Nephron (organoid): ENCODE data around the gene CHID1.

Experiments used
- H3K27ac Mint-ChIP-seq, 3 experiments: 2 replicates each; pipeline ENCODE4 v1.8.0; 2020; ENCODE audit warnings: mixed read lengths in 3 of 3, mild to moderate bottlenecking in 2 of 3, moderate library complexity in 1 of 3
- H3K27me3 Mint-ChIP-seq: 2 replicates; pipeline ENCODE4 v1.8.0; 2021; ENCODE audit warnings: low read depth, mild to moderate bottlenecking, moderate library complexity, mixed read lengths
- H3K36me3 Mint-ChIP-seq: 2 replicates; pipeline ENCODE4 v1.8.0; 2020; ENCODE audit warnings: low read depth, mixed read lengths
- H3K4me1 Mint-ChIP-seq: 2 replicates; pipeline ENCODE4 v1.8.0; 2020; ENCODE audit warnings: mixed read lengths
- H3K4me3 Mint-ChIP-seq, 3 experiments: 2 replicates each; pipeline ENCODE4 v1.8.0; 2020; ENCODE audit warnings: mild to moderate bottlenecking in 3 of 3, mixed read lengths in 3 of 3, moderate library complexity in 2 of 3
- H3K9me3 Mint-ChIP-seq: 2 replicates; pipeline ENCODE4 v1.8.0; 2020; ENCODE audit warnings: mixed read lengths
- TF ChIP-seq, protein P1 (sequence below), 3 experiments: fragments of 200-600 bp; sonication (generic); IDR thresholded peaks; one replicate each; pipeline ENCODE4 v1.5.0; 2021; ENCODE audit warnings: antibody characterized with exemption in 3 of 3; ENCODE audit not compliant: unreplicated experiment in 3 of 3

Gene CHID1

DNA sequence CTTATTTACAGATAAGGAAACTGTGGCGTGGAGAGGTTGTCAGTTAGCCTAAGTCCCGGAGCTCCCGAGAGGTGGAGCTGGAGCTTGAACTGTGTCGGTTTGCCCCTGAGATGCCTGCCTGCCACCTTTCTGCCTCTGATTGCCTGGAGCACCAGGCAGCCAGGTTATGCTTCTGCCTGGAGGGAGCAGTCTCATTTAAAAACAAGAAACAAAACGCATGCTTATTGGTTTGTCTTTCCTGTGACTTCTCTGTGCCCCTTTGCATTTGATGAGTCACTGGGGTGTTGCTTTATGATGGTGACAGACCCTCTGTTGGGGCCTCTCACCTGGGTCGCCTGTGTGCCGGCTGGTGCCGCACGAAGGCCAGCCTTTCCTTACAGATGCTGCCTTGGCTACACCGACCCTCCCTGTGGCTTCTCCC, 27.2 kb upstream of the CHID1 start:
- Mint-ChIP-seq H3K27ac (peak overlapping the region in 2 of 3 experiments; percentile 61 to 72), H3K36me3 (peaks cover 3% of the 10 kb centered on the region), H3K4me1 (peaks cover 27% of the 10 kb centered on the region)

DNA sequence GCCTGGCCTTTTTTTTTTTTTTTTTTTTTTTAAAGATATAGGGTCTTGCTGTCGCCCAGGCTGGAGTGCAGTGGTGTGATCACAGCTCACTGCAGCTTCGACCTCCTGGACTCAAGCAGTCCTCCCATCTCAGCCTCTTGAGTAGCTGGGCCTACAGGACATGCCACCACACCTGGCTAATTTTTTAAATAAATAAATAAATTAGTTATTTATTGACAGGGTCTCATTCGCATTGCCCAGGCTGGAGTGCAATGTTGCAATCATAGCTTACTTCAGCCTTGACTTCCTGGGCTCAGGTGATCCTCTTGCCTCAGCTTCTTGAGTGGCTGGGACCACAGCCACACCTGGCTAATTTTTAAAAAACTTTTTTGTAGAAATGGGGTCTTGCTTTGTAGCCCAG, 25.6 kb upstream of the CHID1 start:
- H3K9me3 Mint-ChIP-seq: no peaks in the 10 kb centered on the region
- peaks cover 30% of the 10 kb centered on the region for H3K4me1 Mint-ChIP-seq
- peaks cover 3% of the 10 kb centered on the region for H3K36me3 Mint-ChIP-seq
- TF ChIP-seq, protein P1, sequence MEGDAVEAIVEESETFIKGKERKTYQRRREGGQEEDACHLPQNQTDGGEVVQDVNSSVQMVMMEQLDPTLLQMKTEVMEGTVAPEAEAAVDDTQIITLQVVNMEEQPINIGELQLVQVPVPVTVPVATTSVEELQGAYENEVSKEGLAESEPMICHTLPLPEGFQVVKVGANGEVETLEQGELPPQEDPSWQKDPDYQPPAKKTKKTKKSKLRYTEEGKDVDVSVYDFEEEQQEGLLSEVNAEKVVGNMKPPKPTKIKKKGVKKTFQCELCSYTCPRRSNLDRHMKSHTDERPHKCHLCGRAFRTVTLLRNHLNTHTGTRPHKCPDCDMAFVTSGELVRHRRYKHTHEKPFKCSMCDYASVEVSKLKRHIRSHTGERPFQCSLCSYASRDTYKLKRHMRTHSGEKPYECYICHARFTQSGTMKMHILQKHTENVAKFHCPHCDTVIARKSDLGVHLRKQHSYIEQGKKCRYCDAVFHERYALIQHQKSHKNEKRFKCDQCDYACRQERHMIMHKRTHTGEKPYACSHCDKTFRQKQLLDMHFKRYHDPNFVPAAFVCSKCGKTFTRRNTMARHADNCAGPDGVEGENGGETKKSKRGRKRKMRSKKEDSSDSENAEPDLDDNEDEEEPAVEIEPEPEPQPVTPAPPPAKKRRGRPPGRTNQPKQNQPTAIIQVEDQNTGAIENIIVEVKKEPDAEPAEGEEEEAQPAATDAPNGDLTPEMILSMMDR (IDR thresholded peaks at IDR 0.05; ENCODE audit: unreplicated experiment in 3 of 3): no peak
- H3K27ac Mint-ChIP-seq: peak overlapping the region in 1 of 3 experiments; percentile 65
- no peaks in the 10 kb centered on the region for H3K27me3 Mint-ChIP-seq
- no peak overlapping the region for H3K4me3 Mint-ChIP-seq

More for the DNA sequence above, 27.2 kb upstream of the CHID1 start:
- Mint-ChIP-seq H3K4me3 (no peak overlapping the region), H3K9me3 (no peaks in the 10 kb centered on the region), H3K27me3 (no peaks in the 10 kb centered on the region)
- TF ChIP-seq, protein P1 (IDR thresholded peaks at IDR 0.05; ENCODE audit: unreplicated experiment in 3 of 3): no peak

DNA sequence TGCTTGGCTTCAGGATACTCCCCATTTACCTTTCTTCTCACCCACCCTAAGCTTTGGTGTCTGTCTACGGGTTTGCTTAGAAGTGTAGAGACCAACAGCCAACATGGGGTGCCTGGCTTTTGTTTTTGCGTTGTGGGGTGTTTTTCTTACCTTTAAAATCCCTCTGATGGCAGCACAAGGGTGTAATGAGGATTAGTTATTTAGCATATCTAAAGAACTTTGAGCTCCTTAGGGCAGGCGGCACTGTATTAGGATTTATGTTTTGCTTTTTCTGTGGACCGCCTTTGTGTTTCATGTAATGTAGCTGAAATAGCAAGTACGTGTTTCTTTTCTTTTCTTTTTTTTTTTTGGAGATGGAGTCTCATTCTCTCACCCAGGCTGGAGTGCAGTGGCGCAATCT, 23.9 kb upstream of the CHID1 start:
- Mint-ChIP-seq H3K4me1 (peaks cover 29% of the 10 kb centered on the region), H3K9me3 (no peaks in the 10 kb centered on the region), H3K4me3 (no peak overlapping the region), H3K27ac (peak overlapping the region; percentile 56 to 86 (median 80)), H3K27me3 (no peaks in the 10 kb centered on the region), H3K36me3 (peaks cover 3% of the 10 kb centered on the region)
- TF ChIP-seq, protein P1 (IDR thresholded peaks at IDR 0.05; ENCODE audit: unreplicated experiment in 3 of 3): no peak

DNA sequence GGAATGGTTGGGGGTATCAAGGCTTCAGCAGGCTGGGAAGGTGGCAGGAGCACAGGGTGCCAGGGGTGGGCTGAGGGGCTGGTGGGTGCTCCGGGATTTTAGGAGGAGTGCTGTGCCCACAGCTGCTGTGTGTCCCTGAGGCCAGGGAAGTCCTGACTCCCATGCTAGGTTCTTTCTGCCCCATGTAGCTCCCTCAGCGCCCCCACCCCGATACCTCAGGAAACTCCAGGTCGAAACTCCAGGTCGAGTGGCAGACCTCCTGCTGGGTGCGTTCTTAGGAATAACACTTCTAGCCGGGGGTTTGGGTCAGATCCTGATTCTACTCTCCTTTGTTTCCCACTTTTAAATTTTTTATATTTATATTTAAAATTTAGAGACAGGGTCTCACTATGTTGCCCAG, 23.3 kb upstream of the CHID1 start:
- no peaks in the 10 kb centered on the region for H3K9me3 Mint-ChIP-seq
- no peak overlapping the region for H3K4me3 Mint-ChIP-seq
- peaks cover 3% of the 10 kb centered on the region for H3K36me3 Mint-ChIP-seq
- peaks cover 31% of the 10 kb centered on the region for H3K4me1 Mint-ChIP-seq
- TF ChIP-seq, protein P1 (IDR thresholded peaks at IDR 0.05; ENCODE audit: unreplicated experiment in 3 of 3): no peak
- no peaks in the 10 kb centered on the region for H3K27me3 Mint-ChIP-seq
- peak overlapping the region; percentile 63 to 89 (median 75) for H3K27ac Mint-ChIP-seq

DNA sequence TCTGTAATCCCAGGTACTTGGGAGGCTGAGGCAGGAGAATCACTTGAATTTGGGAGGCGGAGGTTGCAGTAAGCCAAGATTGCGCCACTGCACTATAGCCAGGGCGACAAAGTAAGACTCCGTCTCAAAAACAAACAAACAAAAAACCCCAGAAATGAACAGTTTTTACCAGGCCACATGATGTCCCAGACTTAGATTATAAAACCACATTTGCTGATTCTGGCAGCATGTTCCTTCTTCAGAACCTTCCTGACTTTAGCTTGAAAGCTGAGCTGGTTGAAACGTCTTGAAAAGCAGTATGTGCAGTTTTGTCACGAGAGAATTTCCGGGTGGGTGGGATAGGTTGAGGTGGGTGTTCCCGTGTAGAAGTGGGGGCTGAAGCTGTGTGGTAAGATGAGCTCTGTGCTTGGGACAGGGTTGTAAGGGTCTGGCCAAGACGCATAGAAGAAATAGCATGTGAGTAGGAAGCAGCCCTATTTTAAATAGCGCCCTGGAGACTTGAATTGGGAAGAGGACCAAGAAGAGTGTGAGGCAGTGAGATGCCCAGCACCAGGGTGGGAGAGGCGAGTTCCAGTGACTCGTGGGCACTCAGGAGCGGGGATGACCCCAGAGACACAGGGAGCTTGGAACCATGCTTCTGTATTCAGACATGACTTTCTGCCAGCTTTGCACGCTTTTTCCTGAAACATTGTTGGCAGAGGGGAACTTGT, 22.7 kb upstream of the CHID1 start:
- Mint-ChIP-seq H3K4me3 (peak overlapping the region in 2 of 3 experiments; percentile 16 to 44), H3K27ac (peak overlapping the region; percentile 63 to 89 (median 75)), H3K36me3 (peaks cover 3% of the 10 kb centered on the region), H3K4me1 (peaks cover 37% of the 10 kb centered on the region), H3K9me3 (no peaks in the 10 kb centered on the region), H3K27me3 (no peaks in the 10 kb centered on the region)
- TF ChIP-seq, protein P1 (IDR thresholded peaks at IDR 0.05; ENCODE audit: unreplicated experiment in 3 of 3): no peak

DNA sequence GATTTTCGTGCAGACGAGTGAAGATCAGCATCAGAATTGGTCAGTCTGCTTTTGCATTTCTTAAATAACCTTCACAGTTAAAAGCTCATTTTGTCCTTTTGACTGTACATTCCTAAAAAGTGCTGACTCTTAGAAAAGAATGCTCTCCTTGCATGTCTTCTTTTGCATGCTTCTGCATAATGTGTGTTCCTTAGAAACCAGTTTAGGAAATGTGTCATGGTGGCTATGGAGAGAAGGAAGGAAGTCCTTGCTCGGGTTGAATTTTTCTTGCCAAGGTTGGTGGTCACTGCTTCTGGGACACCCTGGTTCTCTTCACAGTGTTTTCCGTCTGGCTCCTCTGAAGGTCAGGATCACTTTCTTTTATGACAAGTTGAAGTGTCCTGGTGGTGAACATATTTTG, 21.8 kb upstream of the CHID1 start:
- H3K4me3 Mint-ChIP-seq: peak overlapping the region in 2 of 3 experiments; percentile 2 to 21
- H3K27me3 Mint-ChIP-seq: no peaks in the 10 kb centered on the region
- H3K9me3 Mint-ChIP-seq: no peaks in the 10 kb centered on the region
- peaks cover 39% of the 10 kb centered on the region for H3K4me1 Mint-ChIP-seq
- H3K27ac Mint-ChIP-seq: peak overlapping the region; percentile 63 to 89 (median 75)
- peaks cover 3% of the 10 kb centered on the region for H3K36me3 Mint-ChIP-seq
- TF ChIP-seq, protein P1 (IDR thresholded peaks at IDR 0.05; ENCODE audit: unreplicated experiment in 3 of 3): no peak
